Iris pigment epithelial cell (primary cell): Measurements from ENCODE around the gene NFE2.

Source experiments
- DNase-seq: peaks from one replicate; pipeline ENCODE4 v3.0.0-alpha.2; 2011; ENCODE audit warnings: low read depth

The NFE2 gene

GRCh38 chr12:54249489-54249888 lies 51.3 kb downstream of the NFE2 start:
- no peak for DNase-seq

GRCh38 chr12:54246011-54246641 lies 54.7 kb downstream of the NFE2 start:
- no peak for DNase-seq
